Forelimb muscle (tissue), 1 donor: ENCODE data around the gene SRBD1. TPM values are rescaled to one million over a fixed set of nuclear protein-coding genes. Genes with fewer than 3 reads are reported as not detected.

ENCODE experiments used
- DNase-seq: peaks from one replicate; pipeline ENCODE4 v3.0.0-alpha.2; 2013; ENCODE audit warnings: low read depth
- polyA plus RNA-seq: library from polyadenylated mRNA; unstranded; fragments of 120-200 nt; gene quantifications from one replicate; pipeline ENCODE4 v1.2.1, GENCODE V29; 2013; ENCODE audit not compliant: insufficient read length

The SRBD1 gene
- polyA plus RNA-seq, 1 donor = 9.2 TPM

GRCh38 chr2:45422921-45423320, 188.1 kb downstream of the SRBD1 start:
- DNase-seq = no peak

- no peak for DNase-seq
Measured at GRCh38 chr2:45418532-45418931, 192.5 kb downstream of the SRBD1 start.

GRCh38 chr2:45415534-45416123, 195.4 kb downstream of the SRBD1 start:
- no peak for DNase-seq

- peak; percentile 74 for DNase-seq
Measured at GRCh38 chr2:45412754-45413379, 198.2 kb downstream of the SRBD1 start.

GRCh38 chr2:45409677-45410076, 201.4 kb downstream of the SRBD1 start:
- DNase-seq = no peak

- DNase-seq = no peak
Measured at GRCh38 chr2:45406621-45407020, 204.4 kb downstream of the SRBD1 start.

GRCh38 chr2:45404807-45405297, 206.2 kb downstream of the SRBD1 start:
- no peak for DNase-seq

- DNase-seq = no peak
Measured at GRCh38 chr2:45403036-45403435, 208.0 kb downstream of the SRBD1 start.

GRCh38 chr2:45401431-45401922, 209.6 kb downstream of the SRBD1 start:
- no peak for DNase-seq

- no peak for DNase-seq
Measured at GRCh38 chr2:45399040-45399784, 211.9 kb downstream of the SRBD1 start.

GRCh38 chr2:45397292-45397691, 213.8 kb downstream of the SRBD1 start:
- no peak for DNase-seq

GRCh38 chr2:45396671-45397070, 214.4 kb downstream of the SRBD1 start:
- no peak for DNase-seq

- DNase-seq = no peak
Measured at GRCh38 chr2:45394842-45395241, 216.2 kb downstream of the SRBD1 start.

GRCh38 chr2:45394216-45394615, 216.9 kb downstream of the SRBD1 start:
- DNase-seq = no peak

- no peak for DNase-seq
Measured at GRCh38 chr2:45391866-45392265, 219.2 kb downstream of the SRBD1 start.

GRCh38 chr2:45390861-45391260, 220.2 kb downstream of the SRBD1 start:
- no peak for DNase-seq

GRCh38 chr2:45390441-45390840, 220.6 kb downstream of the SRBD1 start:
- no peak for DNase-seq

GRCh38 chr2:45388541-45389100, 222.4 kb downstream of the SRBD1 start:
- DNase-seq = no peak

- DNase-seq = no peak
Measured at GRCh38 chr2:45382744-45383143, 228.3 kb downstream of the SRBD1 start.

- DNase-seq = no peak
Measured at GRCh38 chr2:45380131-45380836, 230.8 kb downstream of the SRBD1 start.

GRCh38 chr2:45379399-45380087, 231.5 kb downstream of the SRBD1 start:
- no peak for DNase-seq
